COLO829 (cell line): ENCODE results near the gene TTC27.
"Not testable (repeated sequence)": the region's sequence is repeated elsewhere in the genome, so short reads cannot be mapped to it uniquely, and the experiment has no call there.

ENCODE experiments used
- DNase-seq: peaks from one replicate; pipeline ENCODE4 v3.0.0; 2012; ENCODE audit warnings: low spot score

The TTC27 gene

GRCh38 chr2:32719933-32720716 is 92.3 kb downstream of the TTC27 start:
- no peak for DNase-seq

GRCh38 chr2:32720771-32721170 is 92.9 kb downstream of the TTC27 start:
- DNase-seq = no peak

- DNase-seq = no peak
These were observed 93.5 kb downstream of the TTC27 start for GRCh38 chr2:32721376-32721775.

DNA sequence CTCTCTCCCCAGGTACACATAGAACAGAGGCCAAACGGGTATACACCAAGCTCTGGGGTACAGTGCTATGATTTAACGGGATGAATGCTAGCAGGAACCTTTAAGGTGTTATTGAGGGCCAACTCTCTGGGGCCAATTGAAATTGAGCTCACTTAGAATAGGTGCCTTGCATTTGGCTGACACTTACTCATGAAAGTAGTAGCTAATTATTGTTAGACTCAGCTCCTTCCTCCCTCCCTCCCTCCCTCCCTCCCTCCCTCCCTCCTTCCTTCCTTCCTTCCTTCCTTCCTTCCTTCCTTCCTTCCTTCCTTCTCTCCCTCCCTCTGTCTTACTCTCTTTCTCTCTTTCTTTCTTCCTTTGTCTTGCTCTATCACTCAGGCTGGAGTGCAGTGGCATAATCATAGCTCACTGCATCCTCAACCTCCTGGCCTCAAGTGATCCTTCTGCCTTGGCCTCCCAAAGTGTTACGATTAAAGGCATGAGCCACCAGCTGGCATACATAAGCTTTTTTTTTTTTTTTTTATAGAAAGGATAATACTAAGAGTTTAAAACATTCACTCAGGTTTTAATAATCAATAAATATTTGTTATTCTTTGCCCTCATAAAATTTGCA is 95.7 kb downstream of the TTC27 start:
- DNase-seq = no peak

GRCh38 chr2:32726678-32727077 is 98.8 kb downstream of the TTC27 start:
- not testable (repeated sequence) for DNase-seq

DNA sequence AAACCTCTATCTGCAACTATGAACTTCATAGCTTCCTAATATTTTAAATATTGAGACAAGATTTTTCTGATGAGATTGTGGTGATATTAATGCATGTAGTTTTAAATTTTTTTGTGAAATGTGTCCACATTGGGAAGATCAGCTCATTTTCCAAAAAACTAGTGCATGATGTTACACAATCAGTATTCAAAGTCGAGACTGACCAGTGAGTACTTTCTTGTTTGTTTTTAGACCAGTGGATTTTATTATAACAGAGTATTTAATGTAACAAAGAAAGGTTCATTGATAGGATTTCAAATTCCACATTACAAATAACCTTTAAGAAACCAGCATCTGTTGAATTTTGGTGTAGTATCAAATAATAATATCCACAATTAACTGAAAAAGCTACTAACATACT is 99.3 kb downstream of the TTC27 start:
- no peak for DNase-seq

DNA sequence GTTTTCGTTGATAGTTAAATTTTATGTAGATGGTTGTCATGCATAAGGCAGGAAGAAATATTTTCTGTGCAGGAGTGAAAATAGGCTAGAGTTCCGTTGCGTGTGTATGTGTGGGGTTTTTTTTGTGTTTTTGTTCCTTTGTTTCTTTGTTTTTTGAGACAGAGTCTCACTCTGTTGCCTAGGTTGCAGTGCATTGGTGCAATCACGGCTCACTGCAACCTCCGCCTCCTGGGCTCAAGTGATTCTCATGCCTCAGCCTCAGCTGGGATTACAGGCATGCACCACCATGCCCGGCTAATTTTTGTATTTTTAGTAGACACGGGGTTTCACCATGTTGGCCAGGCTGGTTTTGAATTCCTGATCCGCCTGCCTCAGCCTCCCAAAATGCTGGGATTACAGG is 103.1 kb downstream of the TTC27 start:
- not testable (repeated sequence) for DNase-seq

GRCh38 chr2:32732120-32732519 is 104.3 kb downstream of the TTC27 start:
- no peak for DNase-seq

DNA sequence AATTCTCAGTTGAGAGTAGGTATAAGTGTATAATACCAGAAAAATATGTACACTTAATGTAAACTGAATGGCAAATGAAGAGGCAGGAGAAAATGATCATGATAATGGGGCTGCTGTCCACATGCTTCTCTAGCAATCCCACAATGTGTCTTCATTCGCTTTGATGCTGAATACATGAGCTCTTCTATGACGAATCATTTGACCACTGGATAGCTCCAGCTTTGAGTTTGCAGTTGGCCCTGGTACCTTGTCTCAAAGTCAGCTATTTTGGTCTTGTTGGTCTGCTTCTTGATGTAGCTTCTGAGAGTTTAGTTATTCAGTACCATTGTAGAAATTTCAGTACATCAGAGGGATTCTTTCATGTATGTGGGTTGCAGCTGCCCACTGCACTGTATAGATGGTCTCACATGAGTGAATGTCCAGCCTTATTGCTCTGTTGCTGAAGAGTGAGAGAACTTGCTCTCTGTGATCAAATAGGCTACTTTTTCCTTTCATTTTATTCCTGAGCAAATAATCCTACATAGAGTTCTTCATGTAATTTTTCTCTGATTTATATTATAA is 105.1 kb downstream of the TTC27 start:
- no peak for DNase-seq

- no peak for DNase-seq
These were observed 107.5 kb downstream of the TTC27 start for GRCh38 chr2:32735348-32735747.

DNA sequence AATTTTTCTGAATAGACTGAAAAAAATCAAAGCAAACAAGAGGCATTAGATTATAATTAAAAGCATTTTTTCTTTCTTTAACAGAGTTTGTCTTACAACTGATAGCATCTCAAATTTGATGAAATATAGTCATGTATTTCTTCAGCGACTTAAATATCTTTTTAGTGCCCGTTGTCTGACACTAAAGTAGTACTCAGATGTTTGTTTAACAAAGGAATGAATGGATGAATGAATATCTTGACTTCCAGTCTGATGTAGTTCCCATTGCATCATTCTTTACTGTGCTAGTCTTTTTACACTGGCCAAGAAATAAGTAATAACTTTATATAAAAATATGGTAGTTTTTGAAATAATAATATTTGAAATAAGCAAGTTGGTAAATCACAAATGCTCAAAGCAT is 111.1 kb downstream of the TTC27 start:
- no peak for DNase-seq

DNA sequence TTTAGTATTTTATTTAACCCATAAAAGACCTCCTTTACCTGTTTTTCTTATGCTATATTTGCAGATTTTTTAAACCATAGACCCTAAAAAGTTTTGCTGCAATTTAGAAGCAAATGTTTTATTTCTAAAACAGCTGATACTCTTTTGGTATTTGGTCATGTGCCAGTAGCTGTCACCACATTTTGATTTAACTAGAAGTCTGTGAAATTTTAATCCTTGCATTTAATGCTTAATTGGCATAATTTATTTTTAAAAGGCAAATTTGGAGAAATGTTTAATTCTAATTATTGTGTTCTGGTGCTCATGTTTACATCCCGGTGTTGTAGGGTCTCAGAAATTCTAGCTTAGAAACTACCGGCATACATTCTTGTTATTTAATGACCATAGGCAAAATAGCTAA is 111.8 kb downstream of the TTC27 start:
- no peak for DNase-seq

- DNase-seq = no peak
These were observed 113.7 kb downstream of the TTC27 start for GRCh38 chr2:32741575-32741974.

- no peak for DNase-seq
These were observed 114.5 kb downstream of the TTC27 start for GRCh38 chr2:32742376-32742775.

GRCh38 chr2:32743480-32744236 is 115.8 kb downstream of the TTC27 start:
- no peak for DNase-seq

GRCh38 chr2:32745191-32745590 is 117.3 kb downstream of the TTC27 start:
- no peak for DNase-seq

GRCh38 chr2:32745675-32746074 is 117.8 kb downstream of the TTC27 start:
- DNase-seq = no peak

- no peak for DNase-seq
These were observed 118.8 kb downstream of the TTC27 start for GRCh38 chr2:32746669-32747068.

DNA sequence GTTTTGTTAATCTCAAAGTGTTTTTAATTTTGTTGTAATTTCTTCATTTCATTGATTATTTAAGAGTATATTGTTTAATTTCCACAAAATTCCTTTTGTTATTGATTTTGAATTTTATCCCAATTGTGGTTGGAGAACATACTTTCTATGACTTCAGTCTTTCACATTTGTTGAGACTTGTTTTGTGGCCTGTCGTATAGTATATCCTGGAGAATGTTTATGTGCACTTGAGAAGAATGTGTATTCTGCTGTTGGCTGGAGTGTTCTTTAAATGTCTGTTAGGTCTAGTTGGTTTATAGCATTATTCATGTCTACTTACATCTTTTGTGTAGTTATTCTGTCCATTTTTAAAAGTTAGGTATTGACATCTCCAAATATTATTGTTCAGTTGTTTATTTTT is 120.3 kb downstream of the TTC27 start:
- DNase-seq = no peak

- no peak for DNase-seq
These were observed 123.0 kb downstream of the TTC27 start for GRCh38 chr2:32750880-32751279.

- DNase-seq = no peak
These were observed 124.4 kb downstream of the TTC27 start for GRCh38 chr2:32752205-32752604.

- no peak for DNase-seq
These were observed 125.1 kb downstream of the TTC27 start for GRCh38 chr2:32752952-32753351.

DNA sequence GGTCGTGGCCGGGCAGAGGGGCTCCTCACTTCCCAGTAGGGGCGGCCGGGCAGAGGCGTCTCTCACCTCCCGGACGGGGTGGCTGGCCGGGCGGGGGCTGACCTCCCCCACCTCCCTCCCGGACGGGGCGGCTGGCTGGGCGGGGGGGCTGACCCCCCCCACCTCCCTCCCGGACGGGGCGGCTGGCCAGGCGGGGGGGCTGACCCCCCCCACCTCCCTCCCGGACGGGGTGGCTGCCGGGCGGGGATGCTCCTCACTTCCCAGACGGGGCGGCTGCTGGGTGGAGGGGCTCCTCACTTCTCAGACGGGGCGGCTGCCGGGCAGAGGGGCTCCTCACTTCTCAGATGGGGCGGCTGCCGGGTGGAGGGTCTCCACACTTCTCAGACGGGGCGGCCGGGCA is 126.8 kb downstream of the TTC27 start:
- not testable (repeated sequence) for DNase-seq
